ENCODE results near the gene LY6G6F.
A peak's percentile ranks its signal among the peaks of the same experiment; 100 is the strongest.

Gene LY6G6F

GRCh38 chr6:31661262-31662123, 45.2 kb upstream of the LY6G6F start:
- TF ChIP-seq CTCF (conservative IDR thresholded peaks at IDR 0.05; ENCODE audit: low read depth, low read length): no peak
- no peak for DNase-seq (ENCODE audit: low read depth)
- H3K4me3 ChIP-seq (ENCODE audit: low read length): peak overlapping the region; percentile 91

GRCh38 chr6:31662124-31662723, 44.4 kb upstream of the LY6G6F start:
- DNase-seq (ENCODE audit: low read depth): no peak
- no peak for TF ChIP-seq CTCF (conservative IDR thresholded peaks at IDR 0.05; ENCODE audit: low read depth, low read length)
- no peak overlapping the region for H3K4me3 ChIP-seq (ENCODE audit: low read length)

DNA sequence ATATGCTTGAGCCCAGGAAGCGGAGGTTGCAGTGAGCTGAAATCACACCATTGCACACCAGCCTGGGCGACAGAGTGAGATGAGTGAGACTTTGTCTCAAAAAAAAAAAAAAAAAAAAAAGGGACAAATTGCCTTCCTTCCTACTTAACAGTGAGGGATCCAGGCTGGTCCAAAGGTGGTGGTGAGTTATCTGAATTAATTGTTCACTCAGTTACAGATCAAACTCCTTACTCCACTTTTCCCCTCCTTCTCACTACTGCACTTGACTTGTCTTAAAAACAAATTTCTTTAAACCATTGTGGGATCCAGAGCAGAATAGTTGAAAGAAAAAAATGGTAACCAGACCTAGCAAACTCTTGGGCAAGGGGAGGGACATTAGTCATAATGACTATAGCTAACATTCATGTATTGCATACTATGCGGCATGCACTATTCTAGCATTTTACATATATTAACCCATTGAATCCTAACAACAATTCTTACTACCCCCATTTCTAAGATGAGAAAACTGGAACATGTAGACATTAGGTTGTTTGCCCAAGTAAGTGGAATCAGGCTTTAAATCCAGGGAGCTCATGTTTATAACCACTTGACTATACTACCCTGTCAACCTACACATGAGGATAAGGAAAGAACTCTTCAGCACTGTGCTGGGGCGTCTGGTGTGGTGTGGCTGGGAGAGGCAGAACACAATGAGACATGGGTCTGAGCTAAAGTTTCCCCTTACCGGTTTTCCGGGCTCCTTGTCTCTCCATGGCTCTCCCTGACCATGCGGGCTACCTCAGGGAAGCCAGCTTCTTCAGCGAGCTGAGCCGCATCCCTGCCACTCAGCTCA, 43.3 kb upstream of the LY6G6F start:
- peak overlapping the region; percentile 94 for H3K4me3 ChIP-seq (ENCODE audit: low read length)
- DNase-seq (ENCODE audit: low read depth): no peak
- no peak for TF ChIP-seq CTCF (conservative IDR thresholded peaks at IDR 0.05; ENCODE audit: low read depth, low read length)

DNA sequence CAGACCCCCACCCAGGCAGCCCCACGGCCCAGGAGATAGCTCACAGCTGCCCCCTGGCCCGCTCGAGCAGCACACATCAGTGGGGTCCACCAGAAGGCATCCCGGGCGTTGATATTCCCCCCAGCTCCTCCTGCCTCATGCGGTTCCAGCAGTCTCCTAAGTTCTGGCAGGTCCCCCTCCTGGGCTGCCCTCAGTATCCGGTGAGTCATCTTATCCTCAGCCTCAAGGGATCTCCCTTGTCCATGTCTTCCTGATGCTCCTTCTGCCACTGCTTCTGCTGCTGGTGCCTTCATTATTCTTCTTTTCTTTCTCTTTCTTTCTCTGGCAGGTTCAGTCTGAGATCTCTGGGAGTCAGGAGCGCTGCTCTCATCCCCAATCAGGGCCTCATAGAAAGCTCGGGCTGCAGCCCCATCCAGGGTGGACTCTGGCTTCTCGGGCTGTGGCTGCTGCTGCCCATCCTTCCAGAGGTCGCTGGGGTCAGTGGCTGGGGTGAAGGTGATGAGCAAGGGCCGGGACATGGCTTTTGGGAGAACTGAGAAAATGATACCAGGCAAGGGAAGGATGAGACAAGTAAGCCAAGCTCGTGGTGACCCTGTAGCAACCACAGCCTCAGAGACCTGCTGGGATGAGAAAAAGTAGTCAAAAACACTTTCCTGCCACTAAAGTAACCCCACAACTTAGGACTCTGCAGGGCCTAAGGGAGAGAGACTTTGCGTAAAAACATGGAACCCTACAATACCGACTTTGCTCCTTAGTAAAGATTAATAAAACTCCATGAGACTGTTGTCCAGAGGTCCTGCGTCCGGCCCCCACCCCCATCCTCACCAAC, 42.5 kb upstream of the LY6G6F start:
- DNase-seq (ENCODE audit: low read depth): no peak
- TF ChIP-seq CTCF (conservative IDR thresholded peaks at IDR 0.05; ENCODE audit: low read depth, low read length): no peak
- H3K4me3 ChIP-seq (ENCODE audit: low read length): peak overlapping the region; percentile 94

- H3K4me3 ChIP-seq (ENCODE audit: low read length): peak within 1 kb of the TSS; percentile 94
- TF ChIP-seq CTCF (conservative IDR thresholded peaks at IDR 0.05; ENCODE audit: low read depth, low read length): no peak
- peak; percentile 70 for DNase-seq (ENCODE audit: low read depth)
Observed at GRCh38 chr6:31664790-31665500, 41.7 kb upstream of the LY6G6F start, which contains the start of gene GPANK1. Gene GPANK1 (minus strand): TSS chr6:31664997. CDS start chr6:31664478, 519 bp downstream.

Measured in retinal pigment epithelial cell (primary cell).